Chondrocyte (in vitro differentiated cells): Measurements from ENCODE around the gene ACACA. TPM values are rescaled to one million over a fixed set of nuclear protein-coding genes. Genes with fewer than 3 reads are reported as not detected.

Source experiments
- DNase-seq: peaks from one replicate; pipeline ENCODE4 v3.0.0; 2021; ENCODE audit warnings: mixed read lengths, low spot score
- H3K27ac Mint-ChIP-seq: one replicate; pipeline ENCODE4 v1.8.0; 2021; ENCODE audit warnings: mild to moderate bottlenecking, moderate library complexity, mixed read lengths; ENCODE audit not compliant: unreplicated experiment
- H3K27me3 Mint-ChIP-seq: 2 replicates; pipeline ENCODE4 v1.8.0; 2021; ENCODE audit warnings: low read depth, mixed read lengths
- H3K36me3 Mint-ChIP-seq: 2 replicates; pipeline ENCODE4 v1.8.0; 2021; ENCODE audit warnings: low read depth, mixed read lengths
- H3K4me1 Mint-ChIP-seq: 2 replicates; pipeline ENCODE4 v1.8.0; 2021; ENCODE audit warnings: low read depth, mild to moderate bottlenecking, mixed read lengths
- H3K4me3 Mint-ChIP-seq: one replicate; pipeline ENCODE4 v1.8.0; 2021; ENCODE audit warnings: mild to moderate bottlenecking, moderate library complexity, mixed read lengths; ENCODE audit not compliant: unreplicated experiment
- H3K9me3 Mint-ChIP-seq: 2 replicates; pipeline ENCODE4 v1.8.0; 2021; ENCODE audit warnings: low read depth, mixed read lengths
- CTCF ChIP-seq: fragments of 200-600 bp; sonication (generic); IDR thresholded peaks from 2 replicates; pipeline ENCODE4 v1.5.0; 2021; ENCODE audit warnings: antibody characterized with exemption, mild to moderate bottlenecking, moderate library complexity
- total RNA-seq: library from RNA; stranded (reverse); gene quantifications from 3 replicates; pipeline ENCODE4 v1.2.1, GENCODE V29; 2021

Gene ACACA
- total RNA-seq, 1 donor from 2014 or later: 77.1 TPM

- no peak for TF ChIP-seq CTCF
- Mint-ChIP-seq H3K27me3 (no peaks in the 10 kb centered on the region), H3K9me3 (no peaks in the 10 kb centered on the region), H3K4me3 (no peak overlapping the region), H3K4me1 (peaks cover 7% of the 10 kb centered on the region), H3K27ac (no peak overlapping the region), H3K36me3 (peaks cover 19% of the 10 kb centered on the region)
- DNase-seq: no peak
Measured at GRCh38 chr17:37107406-37108083, 299.1 kb downstream of the ACACA start.

- Mint-ChIP-seq H3K4me1 (peaks cover 7% of the 10 kb centered on the region), H3K36me3 (peaks cover 11% of the 10 kb centered on the region), H3K27me3 (no peaks in the 10 kb centered on the region), H3K27ac (no peak overlapping the region), H3K9me3 (no peaks in the 10 kb centered on the region), H3K4me3 (no peak overlapping the region)
- no peak for TF ChIP-seq CTCF
- no peak for DNase-seq
Measured at GRCh38 chr17:37106049-37106448, 300.6 kb downstream of the ACACA start.

GRCh38 chr17:37103231-37103630 lies 303.4 kb downstream of the ACACA start:
- DNase-seq: no peak
- TF ChIP-seq CTCF: no peak
- Mint-ChIP-seq H3K4me1 (peaks cover 10% of the 10 kb centered on the region), H3K27ac (no peak overlapping the region), H3K4me3 (no peak overlapping the region), H3K36me3 (peaks cover 9% of the 10 kb centered on the region), H3K9me3 (no peaks in the 10 kb centered on the region), H3K27me3 (no peaks in the 10 kb centered on the region)

GRCh38 chr17:37101306-37101705 lies 305.3 kb downstream of the ACACA start:
- Mint-ChIP-seq H3K4me1 (peaks cover 2% of the 10 kb centered on the region), H3K27ac (no peak overlapping the region), H3K36me3 (peaks cover 14% of the 10 kb centered on the region), H3K9me3 (no peaks in the 10 kb centered on the region), H3K4me3 (no peak overlapping the region), H3K27me3 (no peaks in the 10 kb centered on the region)
- no peak for TF ChIP-seq CTCF
- DNase-seq: no peak

GRCh38 chr17:37100231-37100630 lies 306.4 kb downstream of the ACACA start:
- Mint-ChIP-seq H3K27ac (no peak overlapping the region), H3K4me1 (peaks cover 2% of the 10 kb centered on the region), H3K36me3 (peaks cover 19% of the 10 kb centered on the region), H3K27me3 (no peaks in the 10 kb centered on the region), H3K4me3 (no peak overlapping the region), H3K9me3 (no peaks in the 10 kb centered on the region)
- no peak for TF ChIP-seq CTCF
- no peak for DNase-seq
